Breast epithelium (tissue), 4 donors: ENCODE data around the gene CLCNKA. TPM values are rescaled to one million over a fixed set of nuclear protein-coding genes. Genes with fewer than 3 reads are reported as not detected.

ENCODE experiments used
- DNase-seq, 2 donors: peaks; one replicate each; pipeline ENCODE4 v3.0.0-alpha.2; 2019; ENCODE audit warnings: low spot score in 2 of 2
- H3K27ac ChIP-seq, 2 donors: fragments of 200-600 bp; sonication (generic) in 1 of 2; one replicate each; pipeline ENCODE4 v1.5.1; 2016 to 2019; ENCODE audit warnings: mild to moderate bottlenecking in 1 of 2
- H3K27me3 ChIP-seq, 2 donors: fragments of 200-600 bp; sonication (generic) in 1 of 2; one replicate each; pipeline versions ENCODE4 v1.5.1 to v1.6.0; 2017 to 2019; ENCODE audit warnings: control low read depth in 1 of 2, mild to moderate bottlenecking in 1 of 2
- H3K36me3 ChIP-seq: fragments of 200-600 bp; one replicate; pipeline ENCODE4 v1.5.1; 2019
- H3K4me1 ChIP-seq, 2 donors: fragments of 200-600 bp; sonication (generic); one replicate each; pipeline ENCODE4 v1.5.1; 2016 to 2019; ENCODE audit warnings: control low read depth in 1 of 2
- H3K4me3 ChIP-seq, 3 donors: fragments of 200-600 bp; sonication (generic); 1 replicate in 2 of 3; 2 replicates in 1 of 3; pipeline ENCODE4 v1.5.1; 2016 to 2019; ENCODE audit warnings: mild to moderate bottlenecking in 3 of 3, moderate library complexity in 2 of 3
- H3K9me3 ChIP-seq, 2 donors: fragments of 200-600 bp; sonication (generic) in 1 of 2; one replicate each; pipeline ENCODE4 v1.5.1; 2016 to 2019; ENCODE audit warnings: control low read depth in 1 of 2
- CTCF ChIP-seq, 3 donors: fragments of 450-650 bp; IDR thresholded peaks; one replicate each; pipeline ENCODE4 v1.5.1; 2016 to 2017; ENCODE audit warnings: antibody characterized with exemption in 3 of 3, mild to moderate bottlenecking in 3 of 3, moderate library complexity in 3 of 3
- POLR2A ChIP-seq: fragments of 450-650 bp; IDR thresholded peaks from one replicate; pipeline ENCODE4 v1.6.1; 2016; ENCODE audit warnings: antibody characterized with exemption, mild to moderate bottlenecking, moderate library complexity
- POLR2AphosphoS5 ChIP-seq, 3 donors: sonication (generic); formaldehyde crosslinking; IDR thresholded peaks; one replicate each; pipeline ENCODE4 v1.6.1; 2017; ENCODE audit warnings: antibody characterized with exemption in 3 of 3
- intact Hi-C: fragments of 100-400 bp; cut with DNase I; formaldehyde crosslinking; loops from one replicate; pipeline ENCODE4 v1.15.1; 2023; ENCODE audit warnings: low total_unique reads
- total RNA-seq, 3 donors: library from RNA; depleted of rRNA; stranded (reverse); fragments of >200 nt; gene quantifications; one replicate each; pipeline ENCODE4 v1.1.0, GENCODE V29; 2016

CLCNKA gene
- total RNA-seq, 3 donors from 2014 or later, result 0.33 to 1.1 (median 0.73) TPM

DNA sequence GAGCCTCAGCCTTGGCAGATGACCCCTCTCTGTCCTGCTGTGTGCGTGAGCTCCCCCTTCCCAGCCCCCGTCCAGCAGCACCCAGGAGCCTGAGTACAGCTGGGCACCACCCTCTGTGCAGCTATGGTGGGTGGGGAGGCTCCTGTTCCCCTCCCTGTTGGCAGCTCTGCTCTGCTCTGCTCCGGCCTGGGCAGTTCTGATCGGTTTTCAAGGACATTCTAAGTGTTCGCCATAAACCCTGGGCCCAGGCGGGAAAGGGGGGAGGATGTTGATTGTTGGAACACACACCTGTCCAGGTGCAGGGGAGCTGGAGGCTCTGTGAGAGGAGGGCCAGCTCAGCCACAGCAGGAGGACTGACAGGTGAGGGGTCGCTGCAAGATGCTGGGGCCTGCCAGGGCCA, 21.7 kb downstream of the CLCNKA start, which contains the start of gene CLCNKB:
Gene CLCNKB (plus strand): TSS at position 262 of the 400 bp plus-strand sequence. CDS start 711 bp downstream, outside the sequence.
- no peak for TF ChIP-seq POLR2A
- no peak for TF ChIP-seq CTCF (IDR thresholded peaks at IDR 0.05)
- no peak for TF ChIP-seq POLR2AphosphoS5 (IDR thresholded peaks at IDR 0.05)
- Histone ChIP-seq H3K4me1 (no peaks in the 10 kb centered on the region), H3K27me3 (no peaks in the 10 kb centered on the region), H3K27ac (no peak within 1 kb of the TSS), H3K9me3 (no peaks in the 10 kb centered on the region), H3K4me3 (no peak within 1 kb of the TSS), H3K36me3 (no peaks in the 10 kb centered on the region)
- DNase-seq, result no peak
- intact Hi-C loops, result no loop called here

- Histone ChIP-seq H3K36me3 (no peaks in the 10 kb centered on the region), H3K4me3 (no peak overlapping the region), H3K9me3 (no peaks in the 10 kb centered on the region), H3K27ac (no peak overlapping the region), H3K27me3 (no peaks in the 10 kb centered on the region), H3K4me1 (no peaks in the 10 kb centered on the region)
- TF ChIP-seq CTCF (IDR thresholded peaks at IDR 0.05) (no peak), POLR2AphosphoS5 (IDR thresholded peaks at IDR 0.05) (no peak), POLR2A (no peak)
- intact Hi-C loops, result no loop called here
- DNase-seq, result no peak
Measured at GRCh38 chr1:16043950-16044349, 22.1 kb downstream of the CLCNKA start.

DNA sequence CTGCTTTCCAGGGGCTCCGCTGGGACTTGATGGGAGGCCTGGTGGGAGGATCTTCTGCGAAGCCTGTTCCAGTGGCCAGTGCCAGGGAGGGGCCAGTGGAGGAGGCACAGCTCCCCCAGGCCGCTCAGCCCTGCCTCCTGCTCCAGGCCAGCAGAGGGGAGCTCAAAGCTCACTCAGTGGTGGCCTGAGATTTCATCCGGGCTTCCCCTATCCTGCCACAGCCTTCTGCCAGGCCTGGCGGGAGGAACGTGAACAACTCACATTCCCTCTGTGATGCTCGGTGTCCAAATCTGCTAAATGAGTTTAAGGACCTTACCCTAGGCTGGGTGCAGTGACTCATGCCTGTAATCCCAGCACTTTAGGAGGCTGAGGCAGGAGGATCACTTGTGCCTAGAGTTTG, 25.0 kb downstream of the CLCNKA start:
- intact Hi-C loops, result no loop called here
- Histone ChIP-seq H3K4me1 (no peaks in the 10 kb centered on the region), H3K9me3 (no peaks in the 10 kb centered on the region), H3K27ac (no peak overlapping the region), H3K4me3 (no peak overlapping the region), H3K36me3 (no peaks in the 10 kb centered on the region), H3K27me3 (no peaks in the 10 kb centered on the region)
- no peak for TF ChIP-seq POLR2A
- no peak for TF ChIP-seq POLR2AphosphoS5 (IDR thresholded peaks at IDR 0.05)
- TF ChIP-seq CTCF (IDR thresholded peaks at IDR 0.05), result no peak
- DNase-seq, result no peak

GRCh38 chr1:16047791-16048475, 26.1 kb downstream of the CLCNKA start:
- Histone ChIP-seq H3K27ac (no peak overlapping the region), H3K27me3 (no peaks in the 10 kb centered on the region), H3K9me3 (no peaks in the 10 kb centered on the region), H3K4me1 (no peaks in the 10 kb centered on the region), H3K4me3 (peak overlapping the region in 1 of 3 donors; percentile 73), H3K36me3 (no peaks in the 10 kb centered on the region)
- intact Hi-C loops, result no loop called here
- no peak for TF ChIP-seq POLR2AphosphoS5 (IDR thresholded peaks at IDR 0.05)
- no peak for DNase-seq

DNA sequence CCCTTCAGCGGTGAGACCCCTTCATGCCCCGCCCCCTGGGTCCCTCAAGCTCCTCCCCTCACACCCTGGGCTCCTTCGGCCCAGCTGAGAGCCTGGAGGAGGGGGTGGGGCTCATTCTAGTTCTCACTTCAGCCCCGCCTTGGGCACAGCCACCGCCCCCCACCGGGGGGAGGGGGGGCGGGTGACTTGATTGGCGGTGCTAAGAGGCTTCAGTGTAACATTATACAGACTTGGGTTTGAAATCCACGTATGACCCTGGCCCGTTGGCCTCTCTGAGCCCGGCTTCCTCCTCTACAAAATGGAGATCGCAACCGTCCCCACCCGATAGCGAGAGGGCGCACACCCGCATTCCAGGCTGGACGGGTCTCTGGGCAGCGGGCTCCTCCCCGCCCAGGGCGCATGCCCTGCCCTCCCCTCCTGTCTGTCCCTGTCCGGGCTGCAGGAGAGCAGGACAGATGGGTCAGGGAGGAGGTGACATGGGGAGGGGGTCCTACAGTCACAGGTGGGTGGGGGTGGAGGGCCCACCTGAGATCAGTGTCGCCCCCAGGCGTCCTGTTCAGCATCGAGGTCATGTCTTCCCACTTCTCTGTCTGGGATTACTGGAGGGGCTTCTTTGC, 26.8 kb downstream of the CLCNKA start:
- intact Hi-C loops, result no loop called here
- Histone ChIP-seq H3K9me3 (no peaks in the 10 kb centered on the region), H3K36me3 (no peaks in the 10 kb centered on the region), H3K4me1 (no peaks in the 10 kb centered on the region), H3K27ac (peak overlapping the region in 1 of 2 donors; percentile 3), H3K27me3 (no peaks in the 10 kb centered on the region), H3K4me3 (peak overlapping the region; percentile 36 to 73 (median 54))
- TF ChIP-seq POLR2A (no peak), POLR2AphosphoS5 (IDR thresholded peaks at IDR 0.05) (no peak), CTCF (IDR thresholded peaks at IDR 0.05) (no peak)
- peak in 1 of 2 donors; percentile 27 for DNase-seq
